ENCODE results near the gene STAMBPL1. TPM values are rescaled to one million over a fixed set of nuclear protein-coding genes. Genes with fewer than 3 reads are reported as not detected.

The STAMBPL1 gene
- total RNA-seq, 1 donor from 2014 or later: 2.6 TPM

DNA sequence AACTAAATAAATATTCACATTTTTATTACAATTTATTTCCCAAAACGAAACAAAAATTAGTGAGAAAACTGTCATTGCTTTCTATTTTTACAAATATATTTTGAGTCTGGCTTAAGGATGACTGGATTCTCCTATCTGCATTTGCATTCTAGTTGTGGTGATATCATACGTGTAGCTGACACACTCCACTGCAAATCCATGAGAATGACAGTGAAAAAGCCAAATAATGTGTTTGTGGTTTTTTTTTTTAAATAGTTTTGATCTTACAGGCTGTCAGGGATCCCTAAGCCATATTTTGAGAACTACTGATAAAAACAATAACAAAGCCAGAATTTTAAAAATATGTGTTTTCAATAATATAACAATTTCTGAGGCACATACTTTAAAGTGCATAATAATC, 5.8 kb upstream of the STAMBPL1 start:
- H3K36me3 ChIP-seq (ENCODE audit: control insufficient read depth, insufficient read depth, low read length): no peaks in the 10 kb centered on the region
- FAIRE-seq: no peak
- no peaks in the 10 kb centered on the region for H3K27me3 ChIP-seq (ENCODE audit: control insufficient read depth, insufficient read depth, low read length)
- H3K4me3 ChIP-seq (ENCODE audit: low read depth, low read length): no peak overlapping the region
- no peak for DNase-seq (ENCODE audit: low read depth)
- TF ChIP-seq CTCF (IDR thresholded peaks at IDR 0.05; ENCODE audit: insufficient read depth, low read length, severe bottlenecking): no peak

GRCh38 chr10:88875081-88875480, 5.0 kb upstream of the STAMBPL1 start:
- FAIRE-seq (no peak), DNase-seq (ENCODE audit: low read depth) (no peak)
- no peak for TF ChIP-seq CTCF (IDR thresholded peaks at IDR 0.05; ENCODE audit: insufficient read depth, low read length, severe bottlenecking)
- H3K4me3 ChIP-seq (ENCODE audit: low read depth, low read length): no peak overlapping the region
- H3K36me3 ChIP-seq (ENCODE audit: control insufficient read depth, insufficient read depth, low read length): no peaks in the 10 kb centered on the region
- no peaks in the 10 kb centered on the region for H3K27me3 ChIP-seq (ENCODE audit: control insufficient read depth, insufficient read depth, low read length)

DNA sequence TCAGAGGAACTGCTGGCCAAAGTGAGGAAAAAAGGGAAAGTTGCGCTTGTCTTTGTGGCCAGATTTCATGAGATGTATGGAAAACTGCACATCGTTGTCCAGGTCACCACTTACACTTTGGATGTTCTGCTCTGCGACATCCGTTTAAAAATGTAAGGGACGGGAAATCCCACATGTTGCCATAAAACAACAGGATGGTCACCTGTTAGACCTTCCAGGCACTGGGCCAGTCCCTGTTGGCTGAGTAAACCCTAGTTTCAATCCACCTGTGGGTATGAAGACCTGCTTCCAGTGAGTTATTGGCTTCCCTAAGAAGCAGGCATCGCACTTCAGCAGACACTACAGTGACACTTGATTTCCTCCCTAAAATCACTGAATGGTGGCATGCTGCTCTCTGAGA, 2.7 kb upstream of the STAMBPL1 start:
- no peaks in the 10 kb centered on the region for H3K27me3 ChIP-seq (ENCODE audit: control insufficient read depth, insufficient read depth, low read length)
- DNase-seq (ENCODE audit: low read depth) (no peak), FAIRE-seq (peak; percentile 55)
- H3K4me3 ChIP-seq (ENCODE audit: low read depth, low read length): no peak overlapping the region
- TF ChIP-seq CTCF (IDR thresholded peaks at IDR 0.05; ENCODE audit: insufficient read depth, low read length, severe bottlenecking): no peak
- H3K36me3 ChIP-seq (ENCODE audit: control insufficient read depth, insufficient read depth, low read length): no peaks in the 10 kb centered on the region

DNA sequence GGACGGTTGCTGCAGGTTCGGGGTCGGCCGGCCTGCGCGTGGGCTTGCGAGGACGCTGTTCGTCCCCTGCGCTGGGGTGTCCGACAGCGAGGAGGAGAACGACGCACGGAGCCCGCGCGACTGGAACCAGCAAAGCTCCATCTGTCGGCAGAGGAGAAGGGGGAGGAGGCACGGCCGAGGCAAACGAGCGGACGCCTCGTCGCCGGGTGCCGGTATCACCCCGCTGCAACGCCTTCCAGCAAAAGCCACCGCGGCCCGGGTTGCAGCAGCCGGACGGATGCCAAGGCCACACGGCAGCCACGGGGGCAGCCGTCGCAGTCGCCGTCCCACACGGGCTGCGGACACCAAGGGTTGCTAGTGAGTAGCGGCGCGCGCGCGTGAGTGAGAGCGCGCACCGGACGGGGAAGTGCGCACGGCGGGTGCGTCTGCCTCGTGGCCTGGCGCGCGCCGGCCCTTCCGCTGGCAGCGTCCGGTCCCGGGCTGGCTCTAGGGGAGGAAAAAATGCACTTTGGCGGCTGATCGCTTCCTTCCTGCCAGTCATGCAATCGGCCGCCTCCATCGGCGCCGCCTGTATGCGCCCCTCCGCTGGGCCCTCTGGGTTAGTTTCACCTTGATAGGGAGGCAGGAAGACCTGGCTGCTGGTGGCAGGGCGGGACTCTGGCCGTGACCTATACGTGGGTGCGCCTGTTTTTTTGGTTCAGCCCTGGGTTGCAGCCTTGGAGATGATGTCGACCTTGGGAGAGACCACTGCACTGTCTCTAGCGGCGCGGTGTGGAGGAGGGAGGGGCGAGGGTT, 434 bp downstream of the STAMBPL1 start:
- no peaks in the 10 kb centered on the region for H3K27me3 ChIP-seq (ENCODE audit: control insufficient read depth, insufficient read depth, low read length)
- FAIRE-seq (no peak), DNase-seq (ENCODE audit: low read depth) (peak; percentile 50)
- peak overlapping the region; percentile 95 for H3K4me3 ChIP-seq (ENCODE audit: low read depth, low read length)
- H3K36me3 ChIP-seq (ENCODE audit: control insufficient read depth, insufficient read depth, low read length): no peaks in the 10 kb centered on the region
- peak; percentile 54 for TF ChIP-seq CTCF (IDR thresholded peaks at IDR 0.05; ENCODE audit: insufficient read depth, low read length, severe bottlenecking)

DNA sequence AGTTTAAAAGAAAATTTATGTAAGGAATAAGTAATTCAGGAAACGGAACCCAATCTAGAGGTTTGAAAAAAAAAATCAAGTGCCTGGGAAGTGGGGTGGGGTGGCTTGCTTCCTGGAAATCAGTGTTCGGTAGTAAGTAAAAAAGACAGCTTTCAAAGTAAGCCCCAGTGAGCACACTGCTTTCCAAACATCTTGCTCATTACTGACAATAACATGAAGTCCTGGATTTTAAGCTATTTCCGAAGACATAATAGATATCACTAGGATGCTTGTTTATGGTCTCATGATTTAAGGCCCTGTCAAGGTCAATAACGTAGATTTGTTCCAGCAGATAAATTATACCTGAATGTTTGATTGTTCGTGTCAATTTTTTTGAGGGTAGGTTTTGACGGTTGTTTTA, 1.3 kb downstream of the STAMBPL1 start:
- no peak for TF ChIP-seq CTCF (IDR thresholded peaks at IDR 0.05; ENCODE audit: insufficient read depth, low read length, severe bottlenecking)
- no peak for DNase-seq (ENCODE audit: low read depth)
- no peaks in the 10 kb centered on the region for H3K27me3 ChIP-seq (ENCODE audit: control insufficient read depth, insufficient read depth, low read length)
- no peaks in the 10 kb centered on the region for H3K36me3 ChIP-seq (ENCODE audit: control insufficient read depth, insufficient read depth, low read length)
- no peak overlapping the region for H3K4me3 ChIP-seq (ENCODE audit: low read depth, low read length)
- no peak for FAIRE-seq

All from bronchial epithelial cell (primary cell).